Large intestine (tissue), 12 donors: ENCODE results near the gene EPG5. TPM values are rescaled to one million over a fixed set of nuclear protein-coding genes. Genes with fewer than 3 reads are reported as not detected.

Experiments
- DNase-seq, 2 donors: peaks; one replicate each; pipeline versions ENCODE4 v3.0.0 to v3.0.0-alpha.2; 2013
- H3K27ac ChIP-seq: one replicate; pipeline ENCODE4 v1.5.1; 2013; ENCODE audit warnings: low read length
- H3K27me3 ChIP-seq: 2 replicates; pipeline ENCODE4 v1.6.1; 2013; ENCODE audit warnings: low read length; ENCODE audit not compliant: control insufficient read depth, insufficient read depth
- H3K36me3 ChIP-seq: 2 replicates; pipeline ENCODE4 v1.6.1; 2013; ENCODE audit warnings: low read length; ENCODE audit not compliant: control insufficient read depth, insufficient read depth
- H3K4me1 ChIP-seq: one replicate; pipeline ENCODE4 v1.6.1; 2013; ENCODE audit warnings: low read length; ENCODE audit not compliant: control insufficient read depth, insufficient read depth
- H3K4me3 ChIP-seq: one replicate; pipeline ENCODE4 v1.5.1; 2013; ENCODE audit warnings: low read length
- H3K9me3 ChIP-seq: one replicate; pipeline ENCODE4 v1.6.1; 2013; ENCODE audit warnings: mild to moderate bottlenecking, low read depth, low read length, moderate library complexity; ENCODE audit not compliant: control insufficient read depth
- WGBS: methylation state at CpG from one replicate; pipeline ENCODE4 v1.1.5; 2013; ENCODE audit warnings: low lambda C conversion rate; ENCODE audit not compliant: insufficient coverage; 5-methylcytosine and 5-hydroxymethylcytosine counted together
- long read RNA-seq, 11 donors: transcript quantifications; one replicate each; lab custom pipeline, GENCODE V29; 2026
- polyA plus RNA-seq: library from polyadenylated mRNA; unstranded; fragments of 120-200 nt; gene quantifications from one replicate; pipeline ENCODE4 v1.2.1, GENCODE V29; 2013

The EPG5 gene, protein sequence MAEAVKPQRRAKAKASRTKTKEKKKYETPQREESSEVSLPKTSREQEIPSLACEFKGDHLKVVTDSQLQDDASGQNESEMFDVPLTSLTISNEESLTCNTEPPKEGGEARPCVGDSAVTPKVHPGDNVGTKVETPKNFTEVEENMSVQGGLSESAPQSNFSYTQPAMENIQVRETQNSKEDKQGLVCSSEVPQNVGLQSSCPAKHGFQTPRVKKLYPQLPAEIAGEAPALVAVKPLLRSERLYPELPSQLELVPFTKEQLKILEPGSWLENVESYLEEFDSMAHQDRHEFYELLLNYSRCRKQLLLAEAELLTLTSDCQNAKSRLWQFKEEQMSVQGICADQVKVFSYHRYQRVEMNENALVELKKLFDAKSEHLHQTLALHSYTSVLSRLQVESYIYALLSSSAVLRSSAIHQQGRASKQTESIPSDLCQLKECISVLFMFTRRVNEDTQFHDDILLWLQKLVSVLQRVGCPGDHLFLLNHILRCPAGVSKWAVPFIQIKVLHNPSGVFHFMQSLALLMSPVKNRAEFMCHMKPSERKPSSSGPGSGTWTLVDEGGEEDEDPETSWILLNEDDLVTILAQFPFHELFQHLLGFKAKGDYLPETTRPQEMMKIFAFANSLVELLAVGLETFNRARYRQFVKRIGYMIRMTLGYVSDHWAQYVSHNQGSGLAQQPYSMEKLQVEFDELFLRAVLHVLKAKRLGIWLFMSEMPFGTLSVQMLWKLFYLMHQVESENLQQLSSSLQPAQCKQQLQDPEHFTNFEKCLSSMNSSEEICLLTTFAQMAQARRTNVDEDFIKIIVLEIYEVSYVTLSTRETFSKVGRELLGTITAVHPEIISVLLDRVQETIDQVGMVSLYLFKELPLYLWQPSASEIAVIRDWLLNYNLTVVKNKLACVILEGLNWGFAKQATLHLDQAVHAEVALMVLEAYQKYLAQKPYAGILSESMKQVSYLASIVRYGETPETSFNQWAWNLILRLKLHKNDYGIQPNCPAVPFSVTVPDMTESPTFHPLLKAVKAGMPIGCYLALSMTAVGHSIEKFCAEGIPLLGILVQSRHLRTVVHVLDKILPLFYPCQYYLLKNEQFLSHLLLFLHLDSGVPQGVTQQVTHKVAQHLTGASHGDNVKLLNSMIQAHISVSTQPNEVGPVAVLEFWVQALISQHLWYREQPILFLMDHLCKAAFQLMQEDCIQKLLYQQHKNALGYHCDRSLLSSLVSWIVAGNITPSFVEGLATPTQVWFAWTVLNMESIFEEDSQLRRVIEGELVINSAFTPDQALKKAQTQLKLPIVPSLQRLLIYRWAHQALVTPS (N-terminal part only)
- 24.3 TPM for polyA plus RNA-seq
- long read RNA-seq, donor 1, result 0 reads
- long read RNA-seq, donor 2, result 0 reads
- long read RNA-seq, donor 3, result 0 reads
- long read RNA-seq, donor 4, result 0 reads
- long read RNA-seq, donor 5, result 0 reads
- long read RNA-seq, donor 6, result 0 reads
- long read RNA-seq, donor 7, result 0 reads
- long read RNA-seq, donor 8, result 0 reads
- long read RNA-seq, donor 9, result 0 reads
- long read RNA-seq, donor 10, result 0 reads
- long read RNA-seq, donor 11, full-length matches to known transcripts, result 1 of 10 reads
- long read RNA-seq, donor 11, partial matches to known transcripts, result 9 of 10 reads
- long read RNA-seq, donor 11, other reads (novel, unspliced or antisense), result 0 of 10 reads

DNA sequence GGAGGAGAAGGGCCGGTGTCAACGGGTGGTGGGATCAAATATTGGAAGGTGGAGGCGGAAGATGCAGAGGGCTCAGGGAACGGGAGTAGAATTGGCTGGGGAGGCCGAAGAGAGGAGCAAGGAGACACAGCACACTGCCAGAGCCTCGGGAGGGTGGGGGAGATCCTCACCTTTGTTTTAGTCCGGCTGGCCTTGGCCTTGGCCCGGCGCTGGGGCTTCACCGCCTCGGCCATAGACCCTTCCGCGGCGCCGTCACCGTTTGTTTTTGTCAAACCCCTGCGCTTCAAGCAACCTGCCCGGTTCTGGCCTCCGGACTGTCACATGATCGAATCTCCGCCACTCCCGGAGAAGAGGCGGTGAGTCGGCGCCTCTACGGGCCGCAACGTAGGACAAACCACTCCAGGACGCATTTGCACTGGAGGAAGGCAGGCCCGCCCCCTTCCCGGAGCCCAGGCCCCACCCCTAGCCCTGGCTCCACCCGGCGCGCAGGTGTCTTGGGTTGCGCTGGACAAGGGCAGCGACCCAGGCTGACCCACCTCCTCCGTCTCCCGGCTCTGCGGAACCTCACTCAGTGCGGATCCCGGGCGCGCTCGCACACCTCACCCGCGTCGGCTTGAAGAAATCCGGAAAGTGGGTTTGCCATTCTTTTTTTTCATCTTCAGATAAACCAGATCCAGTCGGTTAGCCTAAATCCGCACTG is at the start of gene EPG5:
TSS of gene EPG5 (minus strand) at position 323 of the 700 bp plus-strand sequence. CDS start at position 233, 90 bp downstream.
- Histone ChIP-seq H3K27me3 (no peaks in the 10 kb centered on the region), H3K9me3 (no peaks in the 10 kb centered on the region), H3K36me3 (no peaks in the 10 kb centered on the region), H3K4me1 (no peaks in the 10 kb centered on the region), H3K4me3 (peak within 1 kb of the TSS; percentile 70), H3K27ac (peak within 1 kb of the TSS; percentile 65)
- peak; percentile 96 to 98 for DNase-seq
- WGBS, result 0% methylated on average over 1 of the region's 50 CpGs

- Histone ChIP-seq H3K36me3 (peaks cover 4% of the 10 kb centered on the region), H3K27me3 (no peaks in the 10 kb centered on the region), H3K27ac (no peak overlapping the region), H3K9me3 (no peaks in the 10 kb centered on the region), H3K4me3 (no peak overlapping the region), H3K4me1 (no peaks in the 10 kb centered on the region)
- no peak for DNase-seq
- WGBS, result 100% methylated on average over 1 of the region's 5 CpGs
Observed at GRCh38 chr18:46013484-46014189, 46.5 kb upstream of the EPG5 start.

- DNase-seq, result no peak
- H3K27me3 ChIP-seq, result no peaks in the 10 kb centered on the region
- no peaks in the 10 kb centered on the region for H3K9me3 ChIP-seq
- H3K27ac ChIP-seq, result no peak overlapping the region
- WGBS, result no CpG with 5 or more reads among the region's 4 CpGs
- no peaks in the 10 kb centered on the region for H3K4me1 ChIP-seq
- H3K4me3 ChIP-seq, result no peak overlapping the region
- H3K36me3 ChIP-seq, result peaks cover 4% of the 10 kb centered on the region
Observed at GRCh38 chr18:46010676-46011075, 43.5 kb upstream of the EPG5 start.

- Histone ChIP-seq H3K36me3 (peaks cover 4% of the 10 kb centered on the region), H3K4me1 (no peaks in the 10 kb centered on the region), H3K27me3 (no peaks in the 10 kb centered on the region), H3K4me3 (no peak overlapping the region), H3K9me3 (no peaks in the 10 kb centered on the region), H3K27ac (no peak overlapping the region)
- whole genome bisulfite sequencing, result no CpG with 5 or more reads among the region's 4 CpGs
- DNase-seq, result no peak
Observed at GRCh38 chr18:46010050-46010449, 42.9 kb upstream of the EPG5 start.

DNA sequence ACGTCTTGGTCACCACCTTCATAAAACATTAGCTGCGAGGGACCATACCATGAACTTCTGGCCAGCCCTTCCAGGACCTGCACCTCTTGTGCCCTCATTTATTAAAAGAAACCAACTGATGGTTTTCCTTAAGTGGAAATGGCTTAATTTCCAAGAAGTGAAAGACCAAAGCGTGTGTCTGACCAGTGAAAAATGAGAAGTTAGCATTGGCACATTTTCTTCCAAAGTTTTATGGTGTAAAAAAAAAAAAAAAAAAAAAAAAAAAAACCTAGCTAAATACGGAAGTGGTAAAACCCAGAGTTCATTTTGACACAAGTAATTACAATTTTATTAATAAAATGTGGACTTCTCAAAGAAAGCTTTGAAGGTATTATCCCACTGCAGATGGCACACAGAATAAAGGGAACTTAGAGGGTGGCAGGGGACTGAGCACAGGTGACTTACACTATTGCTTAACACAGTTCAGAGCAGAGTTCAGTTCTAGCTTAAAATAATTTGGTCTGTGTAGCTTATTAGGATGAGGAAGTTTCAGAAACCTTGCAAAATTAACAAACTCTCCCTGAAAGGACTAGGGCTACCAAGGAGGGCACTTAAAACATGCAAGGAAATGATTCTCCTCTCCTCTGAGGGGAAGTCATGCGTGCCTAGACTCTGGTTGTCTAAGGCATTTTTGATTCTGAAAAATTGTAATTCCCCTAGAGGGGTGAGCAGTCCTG is 42.2 kb upstream of the EPG5 start:
- DNase-seq, result no peak
- Histone ChIP-seq H3K27ac (no peak overlapping the region), H3K4me1 (no peaks in the 10 kb centered on the region), H3K36me3 (peaks cover 4% of the 10 kb centered on the region), H3K9me3 (no peaks in the 10 kb centered on the region), H3K4me3 (no peak overlapping the region), H3K27me3 (no peaks in the 10 kb centered on the region)
- WGBS, result 89% methylated on average over 1 of the region's 5 CpGs

DNA sequence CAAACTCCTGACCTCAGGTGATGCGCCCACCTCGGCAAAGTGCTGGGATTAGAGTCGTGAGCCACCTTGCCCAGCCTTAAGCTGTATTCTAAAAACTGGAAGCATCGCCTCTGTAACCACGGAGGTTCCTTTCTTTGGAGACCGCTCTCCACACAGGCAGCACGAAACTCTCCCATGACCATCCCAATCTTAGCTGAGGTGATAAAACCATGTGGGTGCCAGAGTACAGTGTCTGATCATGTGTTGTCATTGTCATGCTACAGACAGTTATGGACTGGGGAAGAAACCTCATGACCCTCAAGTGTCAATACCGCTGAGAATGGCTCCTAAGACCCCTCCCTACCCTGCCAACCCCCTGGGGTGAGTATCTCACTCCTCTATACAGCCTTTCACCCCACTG is 41.4 kb upstream of the EPG5 start:
- H3K27me3 ChIP-seq, result no peaks in the 10 kb centered on the region
- no CpG with 5 or more reads among the region's 8 CpGs for WGBS
- DNase-seq, result no peak
- no peaks in the 10 kb centered on the region for H3K4me1 ChIP-seq
- H3K9me3 ChIP-seq, result no peaks in the 10 kb centered on the region
- H3K36me3 ChIP-seq, result peaks cover 4% of the 10 kb centered on the region
- H3K27ac ChIP-seq, result no peak overlapping the region
- H3K4me3 ChIP-seq, result no peak overlapping the region

DNA sequence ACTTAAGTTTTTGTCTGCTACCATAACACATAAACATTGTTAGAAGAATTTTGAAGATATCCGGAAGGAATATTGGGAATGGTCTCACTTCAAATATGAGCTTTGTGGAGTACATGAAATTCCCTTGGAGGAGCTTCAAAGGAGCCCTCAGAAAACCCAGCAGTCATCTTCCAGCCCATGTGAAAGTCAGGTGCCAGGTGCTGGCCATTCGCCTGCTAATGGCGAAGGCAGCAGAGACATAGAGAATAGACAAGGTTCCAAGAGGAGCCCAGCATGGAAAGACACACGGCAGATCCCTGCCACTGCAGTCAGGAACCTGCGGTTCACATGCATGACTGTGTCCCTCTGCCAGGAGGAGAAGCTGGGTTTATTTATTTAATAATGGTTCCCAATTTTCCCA is 40.0 kb upstream of the EPG5 start:
- WGBS, result no CpG with 5 or more reads among the region's 5 CpGs
- Histone ChIP-seq H3K4me3 (no peak overlapping the region), H3K27ac (no peak overlapping the region), H3K36me3 (peaks cover 4% of the 10 kb centered on the region), H3K4me1 (no peaks in the 10 kb centered on the region), H3K27me3 (no peaks in the 10 kb centered on the region), H3K9me3 (peaks cover 5% of the 10 kb centered on the region)
- DNase-seq, result no peak

GRCh38 chr18:46002934-46003333 is 35.8 kb upstream of the EPG5 start:
- WGBS, result no CpG with 5 or more reads among the region's 1 CpG
- no peaks in the 10 kb centered on the region for H3K4me1 ChIP-seq

More at GRCh38 chr18:46002934-46003333, 35.8 kb upstream of the EPG5 start:
- peaks cover 6% of the 10 kb centered on the region for H3K9me3 ChIP-seq
- no peak overlapping the region for H3K27ac ChIP-seq
- H3K4me3 ChIP-seq, result no peak overlapping the region
- no peaks in the 10 kb centered on the region for H3K36me3 ChIP-seq
- no peak for DNase-seq
- H3K27me3 ChIP-seq, result no peaks in the 10 kb centered on the region
